Breast epithelium (tissue), 3 donors: ENCODE measurements around the gene MAN1B1.

Experiments
- CTCF ChIP-seq, 3 donors: fragments of 450-650 bp; IDR thresholded peaks; one replicate each; pipeline ENCODE4 v1.5.1; 2016 to 2017; ENCODE audit warnings: antibody characterized with exemption in 3 of 3, mild to moderate bottlenecking in 3 of 3, moderate library complexity in 3 of 3
- POLR2AphosphoS5 ChIP-seq, 3 donors: sonication (generic); formaldehyde crosslinking; IDR thresholded peaks; one replicate each; pipeline ENCODE4 v1.6.1; 2017; ENCODE audit warnings: antibody characterized with exemption in 3 of 3

- TF ChIP-seq CTCF (IDR thresholded peaks at IDR 0.05) (no peak), POLR2AphosphoS5 (IDR thresholded peaks at IDR 0.05) (no peak)
Observed at GRCh38 chr9:137070201-137070905, 16.4 kb upstream of the MAN1B1 start, which contains the start of gene SAPCD2.
